ENCODE results near the gene VEGFA. TPM values are rescaled to one million over a fixed set of nuclear protein-coding genes. Genes with fewer than 3 reads are reported as not detected.

VEGFA gene
- total and polyA plus RNA-seq, 2 of the 8 experiments (the other 6 are each of a cell fraction or from before 2014, with no cell fraction given), result 42.2 to 58.5 TPM

DNA sequence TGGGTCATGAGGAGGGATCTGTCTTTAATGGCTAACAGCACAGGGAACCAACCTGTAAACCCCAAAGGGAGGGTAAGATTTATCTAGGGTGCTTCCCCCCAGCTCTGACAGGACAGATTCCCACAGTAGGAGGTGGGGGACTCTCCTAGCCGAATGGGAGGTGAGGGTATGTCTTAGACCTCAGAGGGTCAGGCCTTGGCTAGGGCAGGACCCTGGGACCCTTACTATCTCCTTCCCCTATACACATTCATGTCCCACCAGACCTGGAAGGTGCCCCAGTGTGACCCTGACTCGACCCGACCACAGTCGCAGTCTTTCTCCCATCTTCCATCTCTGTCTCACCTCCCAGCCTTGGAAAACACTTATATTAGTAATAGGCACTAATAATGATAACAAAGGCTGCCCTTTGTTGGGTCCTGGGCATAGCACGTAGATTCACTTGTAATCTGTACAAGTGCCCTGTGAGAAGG lies 36.8 kb downstream of the VEGFA start:
- 91% methylated on average over 5 of the region's 5 CpGs; no CpG with 5 or more reads in 1 of the 2 experiments for WGBS, 2 experiments (ENCODE audit: extremely low coverage in 1 of 2, insufficient coverage in 1 of 2, insufficient read length in 1 of 2, insufficient replicate concordance in 2 of 2, low coverage in 1 of 2, low lambda C conversion rate in 2 of 2, missing lambda C conversion rate in 1 of 2)
- Histone ChIP-seq H4K20me1 (replicated peaks in 1 of 2; ENCODE audit: control insufficient read depth in 1 of 2, insufficient read depth in 2 of 2, low read length in 2 of 2) (no peaks in the 10 kb centered on the region), H3K23me2 (ENCODE audit: low read depth, low read length) (no peaks in the 10 kb centered on the region), H4K5ac (ENCODE audit: insufficient read length, low read depth, low read length) (no peak overlapping the region), H2BK120ac (replicated peaks; ENCODE audit: low read depth, low read length) (no peak overlapping the region), H3K14ac (ENCODE audit: insufficient read length) (no peak overlapping the region), H3K27me3 (replicated peaks in 1 of 4; ENCODE audit: control insufficient read depth in 3 of 4, extremely low read depth in 1 of 4, insufficient read depth in 3 of 4, low read length in 3 of 4) (no peaks in the 10 kb centered on the region; a peak in 1 of 7 replicates), H2BK15ac (ENCODE audit: low read length) (no peak overlapping the region), H3K4me1 (replicated peaks in 1 of 4; ENCODE audit: control insufficient read depth in 3 of 4, insufficient read depth in 4 of 4, low read length in 3 of 4) (peaks cover 0 to 4% (median 0%) of the 10 kb centered on the region in 4 experiments; a peak in 1 of 7 replicates), H3K9me3 (ENCODE audit: insufficient read depth in 2 of 2, low read depth in 1 of 2, low read length in 1 of 2) (no peaks in the 10 kb centered on the region), H3K79me1 (ENCODE audit: low read depth, low read length) (no peaks in the 10 kb centered on the region), H3K56ac (replicated peaks; ENCODE audit: insufficient read length, low read depth, low read length) (no peak overlapping the region), H3K36me3 (ENCODE audit: control insufficient read depth in 2 of 4, insufficient read depth in 4 of 4, low read length in 3 of 4) (no peaks in the 10 kb centered on the region), H4K8ac (ENCODE audit: extremely low read depth, insufficient read depth, low read length) (no peak overlapping the region), H3K18ac (ENCODE audit: extremely low read depth, low read length) (no peak overlapping the region), H3K4me2 (ENCODE audit: insufficient read depth in 1 of 2, low read depth in 2 of 2, low read length in 2 of 2) (no peak overlapping the region), H2BK20ac (ENCODE audit: low read length) (no peak overlapping the region), H4K91ac (replicated peaks; ENCODE audit: insufficient read length, low read length) (no peak overlapping the region), H2BK12ac (ENCODE audit: low read depth, low read length) (no peak overlapping the region), H2AK5ac (ENCODE audit: low read depth, low read length) (no peak overlapping the region), H3K27ac (ENCODE audit: low read depth, low read length) (no peak overlapping the region), H3K23ac (ENCODE audit: insufficient read length) (no peak overlapping the region), H2AFZ (ENCODE audit: low read length) (no peak overlapping the region), H3K79me2 (ENCODE audit: control insufficient read depth in 1 of 2, insufficient read depth in 2 of 2, low read length in 2 of 2) (no peaks in the 10 kb centered on the region), H3K4me3 (ENCODE audit: extremely low read depth in 1 of 4, insufficient read depth in 2 of 4, low read depth in 3 of 4, low read length in 4 of 4) (no peak overlapping the region), H3K9ac (replicated peaks in 1 of 4; ENCODE audit: extremely low read depth in 1 of 4, low read depth in 3 of 4, low read length in 3 of 4) (no peak overlapping the region), H2BK5ac (ENCODE audit: low read depth, low read length) (no peak overlapping the region), H3K4ac (replicated peaks; ENCODE audit: insufficient read length, low read depth, low read length) (no peak overlapping the region)
- CTCF ChIA-PET (ENCODE audit: partially characterized antibody), result interaction anchor here (0.9 to 3.7 kb wide), 12 partner anchors 8 to 256 kb away, joined by 3 to 25 read pairs (median 3); no protein-coding TSS in a partner anchor
- POLR2A ChIA-PET (ENCODE audit: partially characterized antibody), result interaction anchor here (1.3 kb wide), 1 partner anchor 11 kb away, joined by 3 read pairs; no protein-coding TSS in a partner anchor
- FAIRE-seq, result no peak
- no peak for DNase-seq (ENCODE audit: low read depth in 1 of 2, low spot score in 2 of 2)
- no peak for TF ChIP-seq BACH1 (IDR thresholded peaks at IDR 0.05; ENCODE audit: low read length)
- no peak for TF ChIP-seq SAP30 (IDR thresholded peaks at IDR 0.05; ENCODE audit: insufficient read depth, insufficient replicate concordance, low read length)
- no peak for TF ChIP-seq SUZ12 (IDR thresholded peaks at IDR 0.05; ENCODE audit: low read length)
- TF ChIP-seq SP2 (IDR thresholded peaks at IDR 0.05; ENCODE audit: low read length), result no peak
- no peak for TF ChIP-seq TAF1 (IDR thresholded peaks at IDR 0.05; ENCODE audit: low read depth, low read length)
- no peak for TF ChIP-seq KDM5A (IDR thresholded peaks at IDR 0.05; ENCODE audit: low read length)
- TF ChIP-seq SRF (IDR thresholded peaks at IDR 0.05; ENCODE audit: low read depth, low read length), result no peak
- TF ChIP-seq, protein P1, sequence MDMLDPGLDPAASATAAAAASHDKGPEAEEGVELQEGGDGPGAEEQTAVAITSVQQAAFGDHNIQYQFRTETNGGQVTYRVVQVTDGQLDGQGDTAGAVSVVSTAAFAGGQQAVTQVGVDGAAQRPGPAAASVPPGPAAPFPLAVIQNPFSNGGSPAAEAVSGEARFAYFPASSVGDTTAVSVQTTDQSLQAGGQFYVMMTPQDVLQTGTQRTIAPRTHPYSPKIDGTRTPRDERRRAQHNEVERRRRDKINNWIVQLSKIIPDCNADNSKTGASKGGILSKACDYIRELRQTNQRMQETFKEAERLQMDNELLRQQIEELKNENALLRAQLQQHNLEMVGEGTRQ (IDR thresholded peaks at IDR 0.05; ENCODE audit: low read length), result no peak
- TF ChIP-seq, protein P2, sequence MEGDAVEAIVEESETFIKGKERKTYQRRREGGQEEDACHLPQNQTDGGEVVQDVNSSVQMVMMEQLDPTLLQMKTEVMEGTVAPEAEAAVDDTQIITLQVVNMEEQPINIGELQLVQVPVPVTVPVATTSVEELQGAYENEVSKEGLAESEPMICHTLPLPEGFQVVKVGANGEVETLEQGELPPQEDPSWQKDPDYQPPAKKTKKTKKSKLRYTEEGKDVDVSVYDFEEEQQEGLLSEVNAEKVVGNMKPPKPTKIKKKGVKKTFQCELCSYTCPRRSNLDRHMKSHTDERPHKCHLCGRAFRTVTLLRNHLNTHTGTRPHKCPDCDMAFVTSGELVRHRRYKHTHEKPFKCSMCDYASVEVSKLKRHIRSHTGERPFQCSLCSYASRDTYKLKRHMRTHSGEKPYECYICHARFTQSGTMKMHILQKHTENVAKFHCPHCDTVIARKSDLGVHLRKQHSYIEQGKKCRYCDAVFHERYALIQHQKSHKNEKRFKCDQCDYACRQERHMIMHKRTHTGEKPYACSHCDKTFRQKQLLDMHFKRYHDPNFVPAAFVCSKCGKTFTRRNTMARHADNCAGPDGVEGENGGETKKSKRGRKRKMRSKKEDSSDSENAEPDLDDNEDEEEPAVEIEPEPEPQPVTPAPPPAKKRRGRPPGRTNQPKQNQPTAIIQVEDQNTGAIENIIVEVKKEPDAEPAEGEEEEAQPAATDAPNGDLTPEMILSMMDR (IDR thresholded peaks at IDR 0.05; ENCODE audit: control extremely low read depth in 1 of 3, insufficient read depth in 1 of 3, low read depth in 1 of 3, low read length in 3 of 3), result no peak
- no peak for TF ChIP-seq YY1 (IDR thresholded peaks at IDR 0.05; ENCODE audit: low read depth, low read length)
- TF ChIP-seq CHD2 (IDR thresholded peaks at IDR 0.05; ENCODE audit: low read length), result no peak
